ENCODE measurements around the gene TPCN1.
A peak's percentile ranks its signal among the peaks of the same experiment; 100 is the strongest.

TPCN1 gene

GRCh38 chr12:113216027-113216426 lies 5.2 kb upstream of the TPCN1 start:
- H3K9me3 ChIP-seq (ENCODE audit: severe bottlenecking), result no peaks in the 10 kb centered on the region
- DNase-seq, result no peak
- no peak for TF ChIP-seq CTCF (IDR thresholded peaks at IDR 0.05; ENCODE audit: low read depth, low read length)
- H3K27me3 ChIP-seq (ENCODE audit: insufficient read depth, low read depth, severe bottlenecking), result no peaks in the 10 kb centered on the region
- no peaks in the 10 kb centered on the region for H3K36me3 ChIP-seq
- H3K4me3 ChIP-seq (ENCODE audit: low read depth, low read length), result no peak overlapping the region
- H3K27ac ChIP-seq, result no peak overlapping the region

- TF ChIP-seq CTCF (IDR thresholded peaks at IDR 0.05; ENCODE audit: low read depth, low read length), result no peak
- no peak for DNase-seq
- H3K9me3 ChIP-seq (ENCODE audit: severe bottlenecking), result no peaks in the 10 kb centered on the region
- no peaks in the 10 kb centered on the region for H3K27me3 ChIP-seq (ENCODE audit: insufficient read depth, low read depth, severe bottlenecking)
- H3K27ac ChIP-seq, result peak overlapping the region; percentile 34; the same call in 1 of the 2 replicates
- peak overlapping the region; percentile 90 for H3K4me3 ChIP-seq (ENCODE audit: low read depth, low read length)
- H3K36me3 ChIP-seq, result no peaks in the 10 kb centered on the region
These were observed 577 bp upstream of the TPCN1 start for GRCh38 chr12:113220593-113221180.

- TF ChIP-seq CTCF (IDR thresholded peaks at IDR 0.05; ENCODE audit: low read depth, low read length), result no peak
- Histone ChIP-seq H3K9me3 (ENCODE audit: severe bottlenecking) (no peaks in the 10 kb centered on the region), H3K27me3 (ENCODE audit: insufficient read depth, low read depth, severe bottlenecking) (no peaks in the 10 kb centered on the region), H3K27ac (peak overlapping the region; percentile 84), H3K36me3 (no peaks in the 10 kb centered on the region), H3K4me3 (ENCODE audit: low read depth, low read length) (peak overlapping the region; percentile 53)
- no peak for DNase-seq
These were observed 899 bp downstream of the TPCN1 start for GRCh38 chr12:113221997-113222729.

- Histone ChIP-seq H3K27me3 (ENCODE audit: insufficient read depth, low read depth, severe bottlenecking) (no peaks in the 10 kb centered on the region), H3K4me3 (ENCODE audit: low read depth, low read length) (no peak overlapping the region), H3K9me3 (ENCODE audit: severe bottlenecking) (no peaks in the 10 kb centered on the region), H3K27ac (no peak overlapping the region), H3K36me3 (no peaks in the 10 kb centered on the region)
- no peak for TF ChIP-seq CTCF (IDR thresholded peaks at IDR 0.05; ENCODE audit: low read depth, low read length)
- no peak for DNase-seq
These were observed 1.7 kb downstream of the TPCN1 start for GRCh38 chr12:113222730-113223531.

GRCh38 chr12:113224955-113225354 lies 3.7 kb downstream of the TPCN1 start:
- H3K27me3 ChIP-seq (ENCODE audit: insufficient read depth, low read depth, severe bottlenecking), result no peaks in the 10 kb centered on the region
- H3K9me3 ChIP-seq (ENCODE audit: severe bottlenecking), result no peaks in the 10 kb centered on the region
- no peak for TF ChIP-seq CTCF (IDR thresholded peaks at IDR 0.05; ENCODE audit: low read depth, low read length)
- no peaks in the 10 kb centered on the region for H3K36me3 ChIP-seq
- H3K4me3 ChIP-seq (ENCODE audit: low read depth, low read length), result no peak overlapping the region
- no peak overlapping the region for H3K27ac ChIP-seq
- no peak for DNase-seq

All from WERI-Rb-1 (cell line).